Keratinocyte (primary cell): Measurements from ENCODE around the gene CAMSAP3. TPM values are rescaled to one million over a fixed set of nuclear protein-coding genes. Genes with fewer than 3 reads are reported as not detected.

Experiments
- DNase-seq: peaks from one replicate; pipeline ENCODE4 v3.0.0-alpha.2; 2011; ENCODE audit warnings: low read depth, missing footprints, low spot score
- FAIRE-seq: peaks from 2 replicates; lab custom pipeline; 2011; peaks lifted over from hg19 to GRCh38; lab: Jason Lieb, UNC
- H2AFZ ChIP-seq: 2 replicates; pipeline ENCODE4 v1.6.0; 2012; ENCODE audit warnings: low read length, control low read depth, inconsistent platforms; ENCODE audit not compliant: control insufficient read depth
- H3K27ac ChIP-seq: 2 replicates; pipeline ENCODE4 v1.5.1; 2011; ENCODE audit warnings: low read length; ENCODE audit not compliant: control insufficient read depth, insufficient read depth
- H3K27me3 ChIP-seq: 3 replicates; pipeline ENCODE4 v1.6.0; 2011; ENCODE audit warnings: low read length; ENCODE audit not compliant: control insufficient read depth, insufficient read depth; ENCODE audit errors: extremely low read depth
- H3K36me3 ChIP-seq, 2 experiments: 2 replicates in 1 of 2; 3 replicates in 1 of 2; pipeline ENCODE4 v1.5.1; 2011; ENCODE audit warnings: low read length in 2 of 2, mild to moderate bottlenecking in 1 of 2; ENCODE audit not compliant: control insufficient read depth in 2 of 2, insufficient read depth in 2 of 2; ENCODE audit errors: extremely low read depth in 1 of 2
- H3K4me1 ChIP-seq: 3 replicates; pipeline ENCODE4 v1.5.1; 2011; ENCODE audit warnings: low read length; ENCODE audit not compliant: control insufficient read depth, insufficient read depth; ENCODE audit errors: extremely low read depth
- H3K4me2 ChIP-seq: 3 replicates; pipeline ENCODE4 v1.6.0; 2011; ENCODE audit warnings: low read depth, low read length; ENCODE audit not compliant: control insufficient read depth, insufficient read depth; ENCODE audit errors: extremely low read depth
- H3K4me3 ChIP-seq, 3 experiments: fragments of 200-600 bp in 1 of 3; sonication (generic) in 1 of 3; 2 replicates in 2 of 3; 3 replicates in 1 of 3; pipeline ENCODE4 v1.5.1; 2011 to 2016; ENCODE audit warnings: low read length in 3 of 3, mild to moderate bottlenecking in 3 of 3, control low read depth in 2 of 3, inconsistent platforms in 1 of 3, low read depth in 1 of 3, mixed read lengths in 1 of 3, mixed run types in 1 of 3, moderate library complexity in 1 of 3; ENCODE audit not compliant: control insufficient read depth in 2 of 3, insufficient read depth in 2 of 3; ENCODE audit errors: extremely low read depth in 1 of 3
- H3K79me2 ChIP-seq: 2 replicates; pipeline ENCODE4 v1.6.0; 2012; ENCODE audit warnings: low read length; ENCODE audit not compliant: control insufficient read depth, insufficient read depth
- H3K9ac ChIP-seq: 3 replicates; pipeline ENCODE4 v1.6.0; 2011; ENCODE audit warnings: low read length; ENCODE audit not compliant: control insufficient read depth, insufficient read depth; ENCODE audit errors: extremely low read depth
- H3K9me1 ChIP-seq: 3 replicates; pipeline ENCODE4 v1.6.0; 2011; ENCODE audit warnings: low read length; ENCODE audit not compliant: control insufficient read depth, insufficient read depth; ENCODE audit errors: extremely low read depth
- H3K9me3 ChIP-seq: 2 replicates; pipeline ENCODE4 v1.5.1; 2012; ENCODE audit warnings: low read depth, low read length; ENCODE audit not compliant: control insufficient read depth
- H4K20me1 ChIP-seq: 3 replicates; pipeline ENCODE4 v1.6.0; 2011; ENCODE audit warnings: low read length; ENCODE audit not compliant: control insufficient read depth, insufficient read depth; ENCODE audit errors: extremely low read depth
- EZH2 ChIP-seq: IDR thresholded peaks from one replicate; pipeline ENCODE4 v1.6.1; 2012; ENCODE audit warnings: inconsistent platforms, mild to moderate bottlenecking, low read length, moderate library complexity
- dilution Hi-C: fragments of 300-500 bp; cut with MboI; formaldehyde crosslinking; loops from one replicate; pipeline ENCODE4 v1.7.0; 2020; ENCODE audit warnings: low sequenced_read_pairs; ENCODE audit not compliant: extremely low pct_ligation_motif_present
- polyA plus RNA-seq, 5 experiments: library from polyadenylated mRNA; depleted of rRNA in 3 of 5; stranded (reverse) in 3 of 5; stranded (forward) in 1 of 5; unstranded in 1 of 5; fragments of >200 nt; gene quantifications; 1 replicate in 1 of 5; 2 replicates in 3 of 5; 3 replicates in 1 of 5; pipeline versions ENCODE4 v1.2.1 to v1.2.3, GENCODE V29; 2011 to 2012; ENCODE audit warnings: missing spikeins in 2 of 5, low read depth in 1 of 5, low replicate concordance in 1 of 5
- TF ChIP-seq, protein P1 (sequence below), 3 experiments: IDR thresholded peaks in 1 of 3; conservative IDR thresholded peaks in 1 of 3; optimal IDR thresholded peaks in 1 of 3; 2 replicates in 2 of 3; 3 replicates in 1 of 3; pipeline versions ENCODE3 to v1.5.1; 2011; ENCODE audit warnings: low read length in 3 of 3, mild to moderate bottlenecking in 3 of 3, moderate library complexity in 2 of 3, control low read depth in 1 of 3, inconsistent platforms in 1 of 3; ENCODE audit not compliant: insufficient read depth in 2 of 3; ENCODE audit errors: extremely low read depth in 1 of 3

CAMSAP3 gene
- polyA plus RNA-seq, 1 donor (not counting 4 experiments of a cell fraction or from before 2014, with no cell fraction given), result 2.4 TPM

DNA sequence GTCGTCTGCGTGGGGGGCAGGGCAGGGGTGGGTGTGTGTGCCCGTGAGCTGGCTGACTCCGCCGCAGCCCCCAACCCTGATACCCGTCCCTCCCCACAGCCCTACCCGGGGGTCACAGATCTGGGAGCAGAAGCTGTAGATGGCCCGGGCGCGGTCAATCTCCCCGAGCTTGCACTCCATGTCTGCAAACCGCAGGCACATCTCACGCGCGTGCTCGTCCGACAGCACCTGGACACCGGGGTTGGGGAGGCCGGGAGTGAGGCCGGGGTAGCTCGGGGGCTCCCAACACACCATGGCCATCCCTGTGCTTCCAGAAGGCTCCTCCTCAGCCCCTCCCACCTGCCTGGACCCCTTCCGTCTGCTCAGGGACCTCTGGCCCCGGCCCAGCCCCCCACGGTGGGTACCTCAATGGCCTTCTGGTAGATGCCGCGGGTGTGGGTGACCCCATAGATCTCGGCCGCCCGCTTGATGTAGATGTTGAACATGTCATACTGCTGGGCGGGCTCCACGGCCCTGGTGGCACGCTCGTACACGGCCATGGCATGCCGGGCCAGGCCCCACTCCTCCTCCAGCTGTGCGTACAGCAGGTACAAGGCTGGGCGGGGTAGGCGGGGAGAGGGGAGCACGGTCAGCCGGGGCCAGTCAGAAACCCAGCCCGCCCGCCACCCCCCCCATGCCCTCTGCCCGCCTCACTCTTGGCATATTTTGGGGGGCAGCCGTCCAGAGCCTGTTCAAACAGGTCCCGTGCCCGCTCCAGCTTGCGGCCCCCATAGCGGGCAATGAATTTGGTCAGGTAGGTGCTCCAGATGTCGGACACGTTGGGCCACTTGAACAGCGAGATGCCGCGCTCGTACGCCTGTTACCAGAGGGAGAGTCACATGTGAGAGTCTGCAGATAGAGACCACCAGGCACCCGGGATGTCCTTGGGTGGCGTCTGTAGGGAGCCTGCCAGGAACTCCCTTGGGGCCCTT lies 25.1 kb downstream of the CAMSAP3 start:
- no peaks in the 10 kb centered on the region for H3K9me1 ChIP-seq
- H4K20me1 ChIP-seq, result no peaks in the 10 kb centered on the region
- H3K4me3 ChIP-seq, result no peak overlapping the region
- DNase-seq (no peak), FAIRE-seq (no peak)
- no peaks in the 10 kb centered on the region for H3K27me3 ChIP-seq
- H3K36me3 ChIP-seq, result peaks cover 18% of the 10 kb centered on the region in 2 experiments
- no peaks in the 10 kb centered on the region for H3K4me1 ChIP-seq
- peaks cover 1% of the 10 kb centered on the region for H3K79me2 ChIP-seq
- no peak overlapping the region for H2AFZ ChIP-seq
- H3K27ac ChIP-seq, result no peak overlapping the region
- H3K9ac ChIP-seq, result no peak overlapping the region
- dilution Hi-C loops, result no loop called here
- H3K9me3 ChIP-seq, result no peaks in the 10 kb centered on the region
- TF ChIP-seq, protein P1, sequence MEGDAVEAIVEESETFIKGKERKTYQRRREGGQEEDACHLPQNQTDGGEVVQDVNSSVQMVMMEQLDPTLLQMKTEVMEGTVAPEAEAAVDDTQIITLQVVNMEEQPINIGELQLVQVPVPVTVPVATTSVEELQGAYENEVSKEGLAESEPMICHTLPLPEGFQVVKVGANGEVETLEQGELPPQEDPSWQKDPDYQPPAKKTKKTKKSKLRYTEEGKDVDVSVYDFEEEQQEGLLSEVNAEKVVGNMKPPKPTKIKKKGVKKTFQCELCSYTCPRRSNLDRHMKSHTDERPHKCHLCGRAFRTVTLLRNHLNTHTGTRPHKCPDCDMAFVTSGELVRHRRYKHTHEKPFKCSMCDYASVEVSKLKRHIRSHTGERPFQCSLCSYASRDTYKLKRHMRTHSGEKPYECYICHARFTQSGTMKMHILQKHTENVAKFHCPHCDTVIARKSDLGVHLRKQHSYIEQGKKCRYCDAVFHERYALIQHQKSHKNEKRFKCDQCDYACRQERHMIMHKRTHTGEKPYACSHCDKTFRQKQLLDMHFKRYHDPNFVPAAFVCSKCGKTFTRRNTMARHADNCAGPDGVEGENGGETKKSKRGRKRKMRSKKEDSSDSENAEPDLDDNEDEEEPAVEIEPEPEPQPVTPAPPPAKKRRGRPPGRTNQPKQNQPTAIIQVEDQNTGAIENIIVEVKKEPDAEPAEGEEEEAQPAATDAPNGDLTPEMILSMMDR (optimal IDR thresholded peaks at IDR 0.05 in 1 of 3, IDR thresholded peaks at IDR 0.05 in 1 of 3, conservative IDR thresholded peaks at IDR 0.05 in 1 of 3; ENCODE audit: extremely low read depth in 1 of 3, insufficient read depth in 2 of 3, low read length in 3 of 3), result no peak
- TF ChIP-seq EZH2, result no peak
- no peak overlapping the region for H3K4me2 ChIP-seq

DNA sequence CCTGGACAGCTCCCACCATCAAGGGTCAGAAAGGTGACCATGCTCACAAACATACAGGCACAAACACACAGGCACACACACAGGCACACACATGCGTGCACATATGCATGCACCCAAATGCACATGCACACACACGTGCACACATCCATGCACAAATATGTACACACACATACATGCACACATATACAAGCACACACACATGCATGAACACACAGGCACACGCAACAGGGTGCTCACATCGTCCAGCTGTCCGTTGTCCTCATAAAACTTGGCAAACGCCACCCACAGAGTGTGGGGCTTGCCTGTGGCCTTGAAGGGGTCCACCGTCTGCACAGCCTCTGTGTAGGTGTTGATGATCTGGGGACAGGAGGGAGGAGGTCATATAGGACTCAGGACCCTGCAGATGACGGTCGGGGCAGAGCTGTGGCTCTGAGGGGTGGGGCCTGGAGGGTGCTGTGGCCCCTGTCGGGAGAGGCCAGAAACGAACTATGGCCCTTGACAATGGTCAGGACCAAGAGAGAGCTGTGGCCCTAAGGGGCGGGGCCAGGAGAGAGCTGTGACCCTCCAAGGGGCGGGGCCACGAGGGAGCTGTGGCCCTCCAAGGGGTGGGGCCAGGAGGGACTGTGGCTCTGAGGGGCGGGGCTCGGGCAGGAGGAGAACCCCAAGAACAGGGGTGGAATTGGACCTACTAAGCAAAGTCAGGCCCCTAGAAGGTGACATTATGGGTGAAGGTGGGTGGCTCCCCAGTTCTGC lies 27.4 kb downstream of the CAMSAP3 start:
- Histone ChIP-seq H4K20me1 (no peaks in the 10 kb centered on the region), H3K4me2 (no peak overlapping the region), H3K79me2 (peaks cover 25% of the 10 kb centered on the region), H3K9ac (no peak overlapping the region), H3K27ac (no peak overlapping the region), H3K4me3 (no peak overlapping the region), H3K9me3 (no peaks in the 10 kb centered on the region), H3K36me3 (peaks cover 19 to 22% of the 10 kb centered on the region in 2 experiments), H3K9me1 (no peaks in the 10 kb centered on the region), H2AFZ (no peak overlapping the region), H3K4me1 (peaks cover 2% of the 10 kb centered on the region), H3K27me3 (no peaks in the 10 kb centered on the region)
- TF ChIP-seq, protein P1 (optimal IDR thresholded peaks at IDR 0.05 in 1 of 3, IDR thresholded peaks at IDR 0.05 in 1 of 3, conservative IDR thresholded peaks at IDR 0.05 in 1 of 3; ENCODE audit: extremely low read depth in 1 of 3, insufficient read depth in 2 of 3, low read length in 3 of 3), result no peak
- no peak for TF ChIP-seq EZH2
- no peak for FAIRE-seq
- DNase-seq, result no peak
- dilution Hi-C loops, result no loop called here
